Fibroblast of lung (primary cell): Measurements from ENCODE around the gene NLE1.

Experiments used
- EZH2 ChIP-seq: IDR thresholded peaks from 2 replicates; pipeline ENCODE4 v1.5.1; 2012; ENCODE audit warnings: low read length, control low read depth, mild to moderate bottlenecking; ENCODE audit errors: missing control alignments
- TF ChIP-seq, protein P1 (sequence below), 2 donors: IDR thresholded peaks in 1 of 2; conservative IDR thresholded peaks in 1 of 2; 1 replicate in 1 of 2; 2 replicates in 1 of 2; pipeline ENCODE4 v1.5.1; 2011 to 2012; ENCODE audit warnings: low read length in 2 of 2, control low read depth in 1 of 2, inconsistent platforms in 1 of 2, low read depth in 1 of 2, mild to moderate bottlenecking in 1 of 2

DNA sequence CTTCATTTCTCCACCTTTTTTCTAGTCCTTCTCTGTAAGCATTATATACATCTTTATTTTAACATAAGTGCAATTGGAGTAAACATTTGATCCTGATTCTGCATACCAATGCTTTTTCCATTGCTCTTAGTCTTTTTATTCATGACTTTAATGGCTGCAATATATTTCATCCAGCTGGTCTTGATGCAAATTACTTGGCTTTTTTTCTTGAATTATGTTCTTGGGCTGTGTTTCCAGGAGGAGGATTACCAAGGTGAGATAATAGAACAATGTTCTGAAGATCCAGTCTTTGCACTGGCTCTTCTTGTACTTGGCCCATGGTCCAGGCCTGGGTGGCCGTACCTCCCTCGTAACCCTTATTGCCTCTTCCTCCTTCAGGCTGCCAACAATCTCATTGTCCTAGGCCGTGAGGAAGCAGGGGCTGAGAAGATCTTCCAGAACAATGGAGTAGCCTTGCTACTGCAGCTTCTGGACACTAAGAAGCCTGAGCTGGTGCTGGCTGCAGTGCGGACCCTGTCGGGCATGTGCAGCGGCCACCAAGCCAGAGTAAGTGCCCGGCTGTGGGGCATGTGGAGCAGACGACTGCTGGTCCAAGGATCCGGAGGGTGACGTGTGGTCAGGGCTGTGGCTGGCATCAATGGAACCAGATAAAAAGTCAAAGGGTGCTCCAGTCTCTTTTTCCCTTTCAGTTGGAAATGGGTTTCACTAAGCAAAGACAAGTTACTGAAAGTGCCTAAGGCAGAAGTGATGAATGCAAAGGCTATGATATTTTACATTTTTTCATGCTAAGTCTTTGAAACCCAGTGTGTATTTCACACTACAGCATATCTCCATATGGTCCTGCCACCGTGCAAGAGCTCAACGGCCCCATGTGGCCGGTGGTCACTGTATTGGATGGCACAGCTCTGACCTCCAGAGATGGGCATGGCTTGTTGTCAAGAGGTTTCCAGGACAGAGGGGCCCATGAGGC, 12.4 kb upstream of the NLE1 start:
- TF ChIP-seq, protein P1, sequence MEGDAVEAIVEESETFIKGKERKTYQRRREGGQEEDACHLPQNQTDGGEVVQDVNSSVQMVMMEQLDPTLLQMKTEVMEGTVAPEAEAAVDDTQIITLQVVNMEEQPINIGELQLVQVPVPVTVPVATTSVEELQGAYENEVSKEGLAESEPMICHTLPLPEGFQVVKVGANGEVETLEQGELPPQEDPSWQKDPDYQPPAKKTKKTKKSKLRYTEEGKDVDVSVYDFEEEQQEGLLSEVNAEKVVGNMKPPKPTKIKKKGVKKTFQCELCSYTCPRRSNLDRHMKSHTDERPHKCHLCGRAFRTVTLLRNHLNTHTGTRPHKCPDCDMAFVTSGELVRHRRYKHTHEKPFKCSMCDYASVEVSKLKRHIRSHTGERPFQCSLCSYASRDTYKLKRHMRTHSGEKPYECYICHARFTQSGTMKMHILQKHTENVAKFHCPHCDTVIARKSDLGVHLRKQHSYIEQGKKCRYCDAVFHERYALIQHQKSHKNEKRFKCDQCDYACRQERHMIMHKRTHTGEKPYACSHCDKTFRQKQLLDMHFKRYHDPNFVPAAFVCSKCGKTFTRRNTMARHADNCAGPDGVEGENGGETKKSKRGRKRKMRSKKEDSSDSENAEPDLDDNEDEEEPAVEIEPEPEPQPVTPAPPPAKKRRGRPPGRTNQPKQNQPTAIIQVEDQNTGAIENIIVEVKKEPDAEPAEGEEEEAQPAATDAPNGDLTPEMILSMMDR (conservative IDR thresholded peaks at IDR 0.05 in 1 of 2, IDR thresholded peaks at IDR 0.05 in 1 of 2; ENCODE audit: low read depth in 1 of 2, low read length in 2 of 2) = no peak
- no peak for TF ChIP-seq EZH2
